DND-41 (cell line): ENCODE measurements around the gene ANKLE1.
A peak's percentile ranks its signal among the peaks of the same experiment; 100 is the strongest.

Source experiments
- ATAC-seq: fragments of 200-7000 bp; cut with Tn5 transposase; 3 replicates; pipeline ENCODE4 v1.9.1; 2021; ENCODE audit warnings: low read depth; ENCODE audit not compliant: insufficient read depth
- DNase-seq: peaks from one replicate; pipeline ENCODE4 v3.0.0-alpha.2; 2020
- H2AFZ ChIP-seq: 2 replicates; pipeline ENCODE4 v1.6.0; 2012; ENCODE audit warnings: low read depth, low read length
- H3K27ac ChIP-seq: 2 replicates; pipeline ENCODE4 v1.5.1; 2012; ENCODE audit warnings: low read length, inconsistent platforms
- H3K27me3 ChIP-seq: fragments of 200-600 bp; sonication (generic); 2 replicates; pipeline ENCODE4 v1.6.0; 2012; ENCODE audit warnings: low read length, mild to moderate bottlenecking, inconsistent platforms; ENCODE audit not compliant: insufficient read depth, poor library complexity
- H3K36me3 ChIP-seq: 2 replicates; pipeline ENCODE4 v1.5.1; 2012; ENCODE audit warnings: low read length, inconsistent platforms; ENCODE audit not compliant: insufficient read depth
- H3K4me1 ChIP-seq: 2 replicates; pipeline ENCODE4 v1.5.1; 2012; ENCODE audit warnings: mild to moderate bottlenecking, low read length; ENCODE audit not compliant: insufficient read depth
- H3K4me2 ChIP-seq: 2 replicates; pipeline ENCODE4 v1.6.0; 2012; ENCODE audit warnings: mild to moderate bottlenecking, moderate library complexity, low read length, inconsistent platforms; ENCODE audit not compliant: insufficient read depth
- H3K4me3 ChIP-seq, 2 experiments: fragments of 200-600 bp in 1 of 2; shearing (Covaris generic) in 1 of 2; 2 replicates each; pipeline ENCODE4 v1.5.1; 2012 to 2016; ENCODE audit warnings: inconsistent platforms in 2 of 2, low read length in 2 of 2, mild to moderate bottlenecking in 2 of 2, low read depth in 1 of 2, moderate library complexity in 1 of 2
- H3K79me2 ChIP-seq: 2 replicates; pipeline ENCODE4 v1.6.0; 2012; ENCODE audit warnings: low read length, inconsistent platforms; ENCODE audit not compliant: insufficient read depth
- H3K9ac ChIP-seq: 2 replicates; pipeline ENCODE4 v1.6.0; 2012; ENCODE audit warnings: low read depth, mild to moderate bottlenecking, inconsistent platforms, low read length, moderate library complexity
- H3K9me3 ChIP-seq: 2 replicates; pipeline ENCODE4 v1.5.1; 2012; ENCODE audit warnings: low read length, moderate library complexity, mild to moderate bottlenecking, inconsistent platforms; ENCODE audit not compliant: insufficient read depth, severe bottlenecking
- H4K20me1 ChIP-seq: 2 replicates; pipeline ENCODE4 v1.6.0; 2012; ENCODE audit warnings: low read length; ENCODE audit not compliant: insufficient read depth
- CTCF ChIP-seq: IDR thresholded peaks from 2 replicates; pipeline ENCODE4 v1.5.1; 2012; ENCODE audit warnings: borderline replicate concordance, low read length, moderate library complexity, mild to moderate bottlenecking; ENCODE audit not compliant: poor library complexity, severe bottlenecking; ENCODE audit errors: extremely low read depth
- EZH2 ChIP-seq: IDR thresholded peaks from 3 replicates; pipeline ENCODE4 v1.6.1; 2012; ENCODE audit warnings: borderline replicate concordance, low read depth, mild to moderate bottlenecking, moderate library complexity, low read length, inconsistent platforms; ENCODE audit not compliant: severe bottlenecking

Gene ANKLE1

GRCh38 chr19:17330262-17331044, 48.8 kb downstream of the ANKLE1 start:
- no peaks in the 10 kb centered on the region for H3K79me2 ChIP-seq
- peaks cover 13% of the 10 kb centered on the region for H3K36me3 ChIP-seq
- no peak overlapping the region for H3K27ac ChIP-seq
- TF ChIP-seq EZH2, result no peak
- no peak for TF ChIP-seq CTCF
- H3K9me3 ChIP-seq, result no peaks in the 10 kb centered on the region
- no peak for DNase-seq
- no peak overlapping the region for H3K4me2 ChIP-seq
- no peaks in the 10 kb centered on the region for H3K27me3 ChIP-seq
- H3K9ac ChIP-seq, result no peak overlapping the region
- H3K4me1 ChIP-seq, result peaks cover 28% of the 10 kb centered on the region
- no peak overlapping the region for H2AFZ ChIP-seq
- peaks cover 4% of the 10 kb centered on the region; the same call in 1 of the 2 replicates for H4K20me1 ChIP-seq
- H3K4me3 ChIP-seq, result no peak overlapping the region
- no peak for ATAC-seq

- H2AFZ ChIP-seq, result no peak overlapping the region
- H3K9me3 ChIP-seq, result no peaks in the 10 kb centered on the region
- DNase-seq (no peak), ATAC-seq (no peak)
- peaks cover 4% of the 10 kb centered on the region; the same call in 1 of the 2 replicates for H4K20me1 ChIP-seq
- no peaks in the 10 kb centered on the region for H3K79me2 ChIP-seq
- no peak overlapping the region for H3K4me2 ChIP-seq
- H3K27ac ChIP-seq, result no peak overlapping the region
- H3K4me3 ChIP-seq, result no peak overlapping the region
- peaks cover 13% of the 10 kb centered on the region for H3K36me3 ChIP-seq
- no peaks in the 10 kb centered on the region for H3K27me3 ChIP-seq
- no peak for TF ChIP-seq CTCF
- no peak overlapping the region for H3K9ac ChIP-seq
- peaks cover 34% of the 10 kb centered on the region for H3K4me1 ChIP-seq
These were observed 49.4 kb downstream of the ANKLE1 start for GRCh38 chr19:17331045-17331558.

- ATAC-seq (no peak), DNase-seq (no peak)
- H3K4me3 ChIP-seq, result no peak overlapping the region
- H3K27me3 ChIP-seq, result no peaks in the 10 kb centered on the region
- no peak overlapping the region for H3K9ac ChIP-seq
- 0 out of 2 replicates have a peak overlapping the region, but pooled peaks have one; percentile 33 for H3K4me2 ChIP-seq
- peaks cover 4% of the 10 kb centered on the region; the same call in 1 of the 2 replicates for H4K20me1 ChIP-seq
- H3K36me3 ChIP-seq, result peaks cover 12% of the 10 kb centered on the region
- peaks cover 37% of the 10 kb centered on the region for H3K4me1 ChIP-seq
- no peak for TF ChIP-seq EZH2
- no peak for TF ChIP-seq CTCF
- H3K79me2 ChIP-seq, result peaks cover 3% of the 10 kb centered on the region; the same call in 1 of the 2 replicates
- no peaks in the 10 kb centered on the region for H3K9me3 ChIP-seq
- no peak overlapping the region for H2AFZ ChIP-seq
- H3K27ac ChIP-seq, result no peak overlapping the region
These were observed 50.6 kb downstream of the ANKLE1 start for GRCh38 chr19:17332360-17332676.
